GM18907 (cell line): ENCODE results near the gene SLC12A9.
A peak's percentile ranks its signal among the peaks of the same experiment; 100 is the strongest.
"Not testable (repeated sequence)": the region's sequence is repeated elsewhere in the genome, so short reads cannot be mapped to it uniquely, and the experiment has no call there.

Source experiments
- ATAC-seq: cut with Tn5 transposase; IDR thresholded peaks from one replicate; pipeline ENCODE4 v1.9.1; 2021; ENCODE audit warnings: mild to moderate bottlenecking, moderate library complexity; ENCODE audit not compliant: unreplicated experiment

Gene SLC12A9

DNA sequence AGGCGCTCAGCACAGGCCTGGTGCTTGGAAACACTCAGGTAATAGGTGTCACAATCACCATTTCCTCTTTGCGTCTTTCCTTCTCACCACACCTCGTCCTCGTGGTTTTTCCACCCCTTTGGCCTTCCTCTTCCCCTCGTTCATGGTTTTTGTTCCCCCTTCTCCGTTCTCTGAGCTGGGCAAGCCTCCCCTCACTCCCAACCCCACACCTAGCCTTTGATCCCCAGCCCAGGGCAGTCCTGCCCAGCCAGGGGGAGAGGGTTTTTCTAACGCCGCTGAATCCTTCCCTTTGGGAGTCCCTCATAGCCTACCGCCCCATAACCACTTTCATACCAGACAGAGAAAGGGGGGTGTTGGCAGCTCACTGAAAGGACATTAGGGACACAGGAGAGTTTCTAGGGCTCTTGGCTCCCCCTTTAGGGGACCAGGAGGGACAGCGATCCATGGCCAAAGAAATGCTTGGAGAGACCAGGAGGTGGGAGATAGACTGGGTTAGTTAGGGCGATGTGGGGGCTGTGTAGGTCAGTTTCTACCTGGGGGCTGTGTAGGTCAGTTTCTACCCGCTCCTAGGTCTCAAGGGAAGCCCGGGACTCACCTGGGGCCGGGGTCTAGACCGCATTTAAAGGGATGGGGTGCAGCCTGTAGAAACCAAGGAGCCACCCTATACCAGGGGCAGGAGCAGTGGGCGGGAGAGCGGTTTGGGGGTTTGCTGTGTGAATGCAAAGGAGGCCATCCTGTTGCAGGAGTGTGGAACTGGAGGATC, 26.6 kb upstream of the SLC12A9 start:
- no peak for ATAC-seq

DNA sequence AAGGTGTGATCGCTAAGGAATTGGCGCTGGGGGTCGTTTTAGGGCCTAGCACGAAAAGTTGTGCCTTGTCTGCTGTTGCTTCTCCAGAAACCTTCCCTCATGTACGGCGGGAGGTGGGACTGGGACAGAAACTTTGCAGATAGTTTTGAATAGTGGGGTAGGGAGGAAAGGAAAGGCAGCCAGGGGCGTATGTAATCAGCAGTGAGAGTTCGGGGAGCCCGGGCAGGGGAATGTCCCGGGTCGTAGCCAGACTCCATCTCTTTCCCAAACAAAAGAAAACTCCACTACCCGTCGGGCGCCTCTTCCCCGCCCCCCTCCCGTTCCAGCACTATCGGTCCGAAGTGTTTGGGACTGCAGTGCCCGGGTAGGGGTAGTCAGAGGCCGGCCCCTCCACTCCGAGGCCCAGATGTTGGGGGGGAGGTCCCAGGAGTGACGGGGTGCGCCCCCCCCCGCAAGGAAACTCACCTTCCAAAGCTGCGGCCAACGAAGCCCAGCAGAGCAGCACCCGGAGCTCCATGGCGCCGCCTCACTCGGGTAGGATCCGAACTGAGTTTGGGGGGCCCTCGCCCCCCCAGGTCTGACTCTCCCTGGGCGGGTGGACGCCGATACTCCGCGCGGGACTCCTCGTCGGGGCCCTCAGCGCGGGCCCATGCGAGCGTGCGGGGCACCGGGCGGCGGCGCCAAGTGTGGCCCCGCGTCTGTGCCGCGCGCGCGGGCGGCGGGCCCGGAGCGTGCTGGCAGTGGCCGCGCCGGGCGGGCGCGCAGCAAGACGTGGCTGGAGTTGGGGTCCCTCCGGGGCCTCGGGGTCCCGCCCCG, 25.8 kb upstream of the SLC12A9 start:
- no peak for ATAC-seq

DNA sequence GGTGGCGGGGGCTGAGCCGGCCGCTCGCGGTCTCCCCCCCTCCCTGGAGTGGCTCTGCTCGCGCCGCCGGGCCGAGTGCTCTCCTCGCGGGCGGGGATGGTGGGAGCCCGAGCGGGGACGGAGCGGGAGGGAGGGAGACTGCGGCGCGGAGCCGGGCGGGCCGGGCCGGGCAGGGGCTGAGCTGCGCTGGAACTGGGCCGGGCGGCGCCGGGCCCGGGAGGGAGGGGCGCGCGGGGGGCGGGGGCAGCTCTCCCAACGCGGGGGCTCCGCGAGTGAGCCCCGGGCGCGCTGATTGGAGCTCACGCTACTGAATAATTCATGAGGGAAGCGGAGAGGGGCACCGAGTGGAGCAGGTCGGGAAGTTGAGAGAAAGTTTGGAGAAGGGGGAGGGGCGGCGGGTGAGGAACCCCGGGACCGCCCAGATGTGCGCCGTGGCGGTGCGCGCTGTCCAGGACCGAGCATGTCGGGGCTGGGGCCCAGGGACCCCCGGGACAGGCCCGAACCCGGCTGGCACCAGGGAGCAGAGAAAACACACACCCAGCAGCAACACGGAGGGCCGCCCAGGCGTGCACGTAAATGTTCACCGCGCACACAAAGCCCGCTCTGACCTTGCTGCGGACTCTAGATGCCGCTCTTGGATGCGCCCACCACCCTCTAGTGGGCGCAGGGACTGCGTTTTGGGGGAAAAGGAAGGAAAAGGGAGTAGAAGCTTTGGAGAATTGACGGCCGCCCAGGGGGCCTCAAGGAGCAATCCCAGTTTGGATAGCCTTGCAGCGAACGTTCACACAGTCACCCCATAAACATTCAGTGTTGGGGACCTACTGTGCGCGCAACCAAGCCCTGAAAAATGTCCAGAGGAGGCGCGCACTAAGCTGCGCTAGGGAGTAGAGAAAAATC, 24.9 kb upstream of the SLC12A9 start, which contains the start of gene EPHB4:
Gene EPHB4 (minus strand): TSS at position 194 of the 897 bp plus-strand sequence. CDS start 493 bp downstream, outside the sequence.
- ATAC-seq, result no peak

DNA sequence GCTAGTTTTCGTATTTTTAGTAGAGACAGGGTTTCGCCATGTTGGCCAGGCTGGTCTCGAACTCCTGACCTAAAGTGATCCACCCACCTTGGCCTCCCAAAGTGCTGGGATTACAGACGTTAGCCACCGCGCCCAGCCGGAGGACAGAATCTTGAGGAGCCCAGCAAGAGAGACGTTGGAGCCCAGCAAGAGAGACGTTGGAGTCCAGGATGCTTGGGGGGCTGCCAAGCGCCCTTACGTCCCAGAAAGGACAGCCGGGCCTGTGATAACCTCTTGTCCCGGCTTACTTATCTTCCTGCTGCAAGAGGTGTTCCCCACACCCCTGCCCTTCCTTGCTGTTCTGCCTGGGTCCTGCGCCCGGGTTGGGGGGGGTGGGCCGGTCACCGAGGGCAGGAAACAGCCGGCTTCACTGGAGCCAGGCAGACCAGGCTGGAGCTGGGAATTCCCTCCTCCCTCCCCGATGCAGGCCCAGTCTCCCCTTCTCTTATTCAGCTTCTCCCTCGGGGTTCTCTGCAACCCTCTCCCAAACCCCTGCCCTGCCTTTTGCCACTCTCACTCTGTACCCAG, 23.3 kb upstream of the SLC12A9 start:
- ATAC-seq, result no peak

DNA sequence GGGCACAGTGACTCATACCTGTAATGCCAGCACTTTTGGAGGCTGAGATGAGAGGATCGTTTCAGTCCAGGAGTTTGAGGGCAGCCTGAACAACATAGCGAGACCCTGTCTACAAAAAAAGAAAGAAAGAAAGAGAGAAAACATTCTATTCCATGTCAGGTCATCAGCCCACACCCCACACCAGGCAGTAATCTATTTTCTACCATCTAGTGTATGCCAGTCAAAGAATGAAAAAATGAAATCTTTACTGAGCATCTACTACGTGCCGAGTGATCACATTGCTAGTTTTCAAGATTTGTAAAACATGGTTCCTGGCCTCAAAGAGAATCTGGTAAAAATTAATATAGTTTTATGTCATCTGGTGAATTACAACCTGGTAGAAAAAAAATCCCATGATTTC, 22.1 kb upstream of the SLC12A9 start:
- ATAC-seq, result no peak

DNA sequence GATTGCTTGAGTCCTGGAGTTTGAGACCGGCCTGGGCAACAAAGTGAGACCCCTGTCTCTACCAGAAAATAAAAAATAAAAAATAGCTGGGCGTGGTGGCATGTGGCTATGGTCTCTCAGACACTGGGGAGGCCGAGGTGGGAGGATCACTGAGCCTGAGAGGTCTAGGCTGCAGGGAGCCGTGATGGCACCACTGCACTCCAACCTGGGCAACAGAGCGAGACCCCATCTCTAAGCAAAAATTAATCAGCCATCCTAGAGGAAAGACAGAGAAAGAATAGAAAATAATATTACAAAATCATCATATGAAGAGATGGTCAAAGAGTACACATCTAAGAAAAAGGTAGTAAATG, 20.3 kb upstream of the SLC12A9 start:
- no peak for ATAC-seq

DNA sequence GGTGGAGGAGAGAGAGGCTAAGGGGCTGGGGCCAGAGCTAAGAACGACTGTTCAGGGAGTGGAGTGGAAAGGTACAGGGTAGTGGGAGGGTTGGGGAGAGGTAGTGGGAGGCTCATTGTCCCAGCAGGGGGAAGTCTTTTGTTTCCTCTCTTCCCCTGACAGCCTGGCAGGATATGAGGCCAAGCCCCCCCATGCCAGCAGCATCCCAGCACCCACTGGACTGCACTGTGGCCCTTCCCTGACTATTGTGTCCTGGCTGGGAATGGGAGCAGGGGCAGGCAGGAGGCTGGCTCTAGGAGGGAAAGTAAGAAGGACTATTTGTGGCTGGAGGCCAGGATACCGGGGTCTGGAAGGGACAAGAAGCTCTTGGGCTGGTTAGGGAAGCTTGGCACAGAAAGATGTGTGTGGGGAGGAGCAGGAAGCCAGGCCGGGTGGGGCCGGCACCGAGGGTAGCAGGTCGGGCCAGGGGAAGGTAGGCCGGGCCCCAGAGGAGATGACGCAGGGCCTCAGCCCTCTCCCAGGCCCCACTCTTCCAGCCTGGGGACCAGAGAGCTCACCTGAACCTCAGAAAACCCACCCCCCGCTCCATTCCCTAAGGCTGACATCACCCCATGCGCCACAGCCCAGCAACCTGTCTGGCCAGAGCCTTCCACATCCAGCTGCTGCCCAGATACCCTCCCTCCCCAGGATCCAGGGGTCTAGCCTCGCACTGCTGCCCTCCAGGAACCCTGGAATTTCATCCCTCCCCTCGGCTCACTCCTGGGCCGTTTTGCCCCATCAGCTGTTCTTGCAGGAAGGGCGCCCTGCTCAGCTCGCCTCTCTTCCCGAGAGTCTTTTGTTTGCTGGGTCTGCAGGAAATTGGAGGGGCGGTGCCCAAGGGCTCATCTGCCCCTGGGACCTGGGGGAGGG, 16.4 kb upstream of the SLC12A9 start:
- ATAC-seq, result no peak

DNA sequence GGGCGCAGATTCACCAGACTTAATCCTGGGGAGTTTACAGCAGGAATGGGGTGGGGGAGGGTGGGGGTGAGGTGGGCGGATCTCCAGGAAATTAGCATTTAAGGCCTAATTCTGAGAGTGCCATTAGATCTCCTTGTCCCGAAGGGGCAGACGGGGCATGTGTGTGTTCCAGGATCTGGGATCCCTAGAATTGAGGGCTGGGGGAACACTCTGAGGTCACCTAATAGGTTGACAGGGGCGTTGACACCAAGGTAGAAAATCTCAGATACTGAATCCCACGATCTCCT, 15.8 kb upstream of the SLC12A9 start:
- ATAC-seq, result no peak

DNA sequence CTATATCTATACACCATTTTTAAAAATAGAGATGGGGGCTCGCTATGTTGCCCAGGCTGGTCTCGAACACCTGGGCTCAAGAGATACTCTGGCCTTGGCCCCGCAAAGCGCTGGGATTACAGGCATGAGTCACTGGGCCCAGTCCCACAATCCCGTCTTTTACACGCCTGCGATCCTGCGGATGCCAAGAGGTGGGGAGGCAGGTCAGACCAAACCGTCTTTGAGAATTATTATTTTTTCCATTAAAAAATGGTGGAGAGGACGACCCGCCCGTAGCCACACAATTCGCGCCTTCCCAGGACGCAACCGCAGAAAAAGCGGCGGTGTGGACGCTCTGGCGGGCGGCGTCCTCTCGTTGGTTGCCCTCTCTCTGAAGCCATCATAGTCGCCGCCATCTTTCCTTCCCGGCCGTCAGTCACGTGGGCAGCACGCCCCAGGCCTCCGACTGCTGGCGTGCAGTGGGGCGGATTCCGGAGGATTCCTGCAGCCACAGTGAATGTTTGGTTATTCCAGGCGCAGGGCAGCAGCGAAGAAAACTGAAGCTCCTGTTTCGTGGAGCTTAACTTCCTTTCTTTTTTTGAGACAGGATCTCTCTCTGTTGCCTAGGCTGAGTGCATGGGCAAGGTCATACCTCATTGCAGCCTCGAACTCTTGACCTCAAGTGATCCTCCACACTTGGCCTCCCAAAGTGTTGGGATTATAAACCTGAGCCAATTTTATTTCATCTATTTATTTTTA, 15.2 kb upstream of the SLC12A9 start:
- ATAC-seq, result peak; percentile 77

DNA sequence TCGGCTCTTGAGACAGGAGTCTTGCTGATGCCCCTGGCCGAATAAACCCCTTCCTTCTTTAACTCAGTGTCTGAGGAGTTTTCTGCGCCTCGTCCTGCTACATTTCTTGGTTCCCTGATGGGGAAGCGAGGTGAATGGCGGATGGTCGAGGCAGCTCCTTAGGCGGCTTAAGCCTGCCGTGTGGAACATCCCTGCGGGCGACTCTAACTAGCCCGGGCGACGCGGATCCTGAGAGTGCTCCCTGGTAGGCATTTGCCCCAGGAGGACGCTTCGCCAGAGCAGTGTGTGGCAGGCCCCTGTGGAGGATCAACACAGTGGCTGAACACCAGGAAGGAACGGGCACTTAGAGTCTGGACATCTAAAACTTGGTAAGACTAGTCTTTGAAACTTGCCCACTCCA, 13.2 kb upstream of the SLC12A9 start:
- ATAC-seq, result no peak

DNA sequence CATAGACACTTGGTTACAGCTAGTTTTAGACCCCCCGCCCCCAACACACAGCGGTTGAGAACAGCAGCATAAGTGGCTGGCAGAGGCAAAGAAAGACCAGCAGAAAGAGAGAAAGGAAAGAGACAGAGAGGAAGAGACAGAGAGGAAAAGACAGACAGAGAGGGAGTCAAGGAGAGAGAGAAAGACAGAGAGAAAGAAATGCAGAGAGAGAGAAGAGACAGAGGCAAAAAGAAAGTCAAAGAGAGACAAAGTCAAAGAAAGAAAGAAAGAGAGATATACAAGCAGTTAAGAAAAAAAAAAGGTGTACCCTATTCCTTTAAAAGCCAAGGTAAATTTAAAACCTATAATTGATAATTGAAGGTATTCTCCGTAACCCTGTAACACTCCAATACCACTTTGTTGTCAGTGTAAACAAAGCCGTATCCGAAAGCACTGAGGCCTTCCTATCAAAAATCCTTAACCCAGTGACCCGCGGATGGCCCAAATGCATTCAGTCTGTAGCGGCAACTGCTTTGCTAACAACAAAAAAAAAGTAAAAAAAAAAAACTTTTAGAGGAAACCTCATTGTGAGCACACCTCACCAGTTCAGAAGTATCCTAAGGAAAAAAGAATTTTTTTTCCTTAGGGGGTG, 11.9 kb upstream of the SLC12A9 start:
- no peak for ATAC-seq

DNA sequence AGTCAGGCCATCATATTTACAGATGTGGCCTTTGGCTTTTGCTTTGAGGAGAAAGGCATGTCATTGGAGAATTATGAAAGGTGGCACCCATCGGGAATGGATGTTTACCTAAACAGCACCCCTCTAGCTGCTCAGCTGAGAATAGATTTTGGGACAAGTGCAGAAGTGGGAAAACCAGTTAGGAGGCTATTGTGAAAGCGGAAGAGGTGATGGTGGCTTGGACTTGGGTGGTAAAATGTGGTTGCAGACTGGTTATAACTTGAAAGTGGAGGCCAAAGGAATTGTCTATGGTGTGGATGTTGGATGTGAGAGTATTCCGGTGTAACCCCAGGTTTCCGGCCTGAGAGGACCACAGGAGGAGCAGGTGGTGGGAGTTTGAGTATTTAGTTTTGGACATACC, 5.2 kb upstream of the SLC12A9 start:
- no peak for ATAC-seq

DNA sequence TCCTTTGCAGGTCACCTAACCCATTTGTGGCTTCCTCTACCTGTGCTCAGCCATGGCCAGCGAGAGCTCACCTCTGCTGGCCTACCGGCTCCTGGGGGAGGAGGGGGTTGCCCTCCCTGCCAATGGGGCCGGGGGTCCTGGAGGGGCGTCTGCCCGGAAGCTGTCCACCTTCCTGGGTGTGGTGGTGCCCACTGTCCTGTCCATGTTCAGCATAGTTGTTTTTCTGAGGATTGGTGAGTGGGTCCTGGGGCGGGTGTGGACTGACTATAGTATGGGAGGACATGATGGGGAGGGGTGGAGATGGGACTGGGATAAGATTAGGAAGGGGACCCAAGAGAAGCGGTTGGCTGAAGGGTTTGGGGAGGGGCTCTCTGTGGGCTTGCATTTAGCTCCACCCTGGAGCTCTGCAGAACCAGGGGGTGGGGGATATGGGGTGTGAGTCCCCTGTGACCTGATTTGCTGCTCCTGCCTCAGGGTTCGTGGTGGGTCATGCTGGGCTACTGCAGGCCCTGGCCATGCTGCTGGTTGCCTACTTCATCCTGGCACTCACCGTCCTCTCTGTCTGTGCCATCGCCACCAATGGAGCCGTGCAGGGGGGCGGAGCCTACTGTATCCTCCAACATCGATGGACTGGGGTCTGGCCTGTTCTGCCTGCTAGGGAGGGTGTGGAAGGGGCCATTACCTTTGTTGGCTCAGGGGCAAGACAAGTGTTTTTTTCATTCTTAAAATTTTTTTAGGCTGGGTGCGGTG, 1.8 kb downstream of the SLC12A9 start:
- no peak for ATAC-seq

DNA sequence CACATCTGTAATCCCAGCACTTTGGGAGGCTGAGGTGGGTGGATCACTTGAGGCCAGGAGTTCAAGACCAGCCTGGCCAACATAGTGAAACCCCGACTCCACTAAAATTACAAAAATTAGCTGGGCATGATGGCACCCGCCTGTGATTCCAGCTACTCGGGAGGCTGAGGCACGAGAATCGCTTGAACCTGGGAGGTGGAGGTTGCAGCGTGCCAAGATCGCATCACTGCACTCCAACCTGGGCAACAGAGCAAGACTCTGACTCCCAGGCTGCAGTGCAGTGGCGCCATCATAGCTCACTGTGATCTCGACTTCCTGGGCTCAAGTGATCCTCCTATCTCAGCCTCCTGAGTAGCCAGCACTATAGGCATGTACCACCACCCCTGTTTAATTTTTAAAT, 2.4 kb downstream of the SLC12A9 start:
- ATAC-seq, result not testable (repeated sequence)

DNA sequence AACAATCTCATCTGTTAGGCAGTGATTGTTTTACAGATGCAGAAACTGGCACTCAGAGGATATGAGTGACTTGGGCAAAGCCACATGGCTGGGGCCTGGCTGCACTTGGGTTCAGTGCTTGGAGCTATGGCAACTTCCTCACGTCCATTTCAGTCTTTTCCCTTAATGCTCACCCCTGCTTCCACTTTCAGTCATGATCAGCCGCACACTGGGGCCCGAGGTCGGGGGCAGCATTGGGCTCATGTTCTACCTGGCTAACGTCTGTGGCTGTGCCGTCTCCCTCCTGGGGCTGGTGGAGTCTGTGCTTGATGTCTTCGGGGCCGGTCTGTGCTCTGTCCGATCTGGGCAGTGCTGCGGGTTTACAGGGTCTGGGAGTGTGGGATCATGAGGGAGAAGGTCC, 3.0 kb downstream of the SLC12A9 start:
- no peak for ATAC-seq

DNA sequence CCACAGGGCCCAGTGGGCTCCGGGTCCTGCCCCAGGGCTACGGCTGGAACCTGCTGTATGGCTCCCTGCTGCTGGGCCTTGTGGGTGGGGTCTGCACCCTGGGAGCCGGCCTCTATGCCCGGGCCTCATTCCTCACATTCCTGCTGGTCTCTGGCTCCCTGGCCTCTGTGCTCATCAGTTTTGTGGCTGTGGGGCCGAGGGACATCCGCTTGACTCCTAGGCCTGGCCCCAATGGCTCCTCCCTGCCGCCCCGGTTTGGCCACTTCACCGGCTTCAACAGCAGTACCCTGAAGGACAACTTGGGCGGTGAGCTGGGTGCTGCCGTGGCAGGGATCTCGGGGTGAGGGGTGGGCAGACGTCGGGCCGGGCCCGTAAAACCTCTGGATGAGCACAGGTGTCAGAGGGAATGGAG, 4.4 kb downstream of the SLC12A9 start:
- no peak for ATAC-seq

DNA sequence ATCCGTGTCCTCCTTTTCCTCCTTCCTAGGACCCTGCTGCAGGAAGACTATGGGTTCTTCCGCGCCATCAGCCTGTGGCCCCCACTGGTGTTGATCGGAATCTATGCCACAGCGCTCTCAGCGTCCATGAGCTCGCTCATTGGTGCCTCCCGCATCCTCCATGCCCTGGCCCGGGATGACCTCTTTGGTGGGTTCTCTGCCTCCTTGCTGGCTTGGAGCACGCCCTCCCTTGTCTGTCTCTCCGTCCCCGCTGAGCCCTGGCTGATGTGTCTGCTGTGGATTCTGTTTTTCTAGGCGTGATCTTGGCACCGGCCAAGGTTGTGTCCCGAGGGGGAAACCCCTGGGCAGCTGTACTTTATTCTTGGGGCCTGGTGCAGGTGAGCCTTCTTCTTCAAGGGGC, 7.3 kb downstream of the SLC12A9 start:
- no peak for ATAC-seq
